CD4-positive, alpha-beta T cell treated with Interferon gamma for 1 hour (primary cell): ENCODE measurements around the gene CHPT1.
A peak's percentile ranks its signal among the peaks of the same experiment; 100 is the strongest.

Source experiments
- DNase-seq: peaks from one replicate; pipeline ENCODE4 v3.0.0-alpha.2; 2020

The CHPT1 gene

GRCh38 chr12:101686176-101686575, 11.3 kb upstream of the CHPT1 start:
- no peak for DNase-seq

- DNase-seq: no peak
Observed at GRCh38 chr12:101690544-101691098, 6.8 kb upstream of the CHPT1 start.

- no peak for DNase-seq
Observed at GRCh38 chr12:101691503-101692096, 5.8 kb upstream of the CHPT1 start.

- no peak for DNase-seq
Observed at GRCh38 chr12:101694297-101694848, 3.1 kb upstream of the CHPT1 start.

- DNase-seq: no peak
Observed at GRCh38 chr12:101694986-101695385, 2.5 kb upstream of the CHPT1 start.

- no peak for DNase-seq
Observed at GRCh38 chr12:101695706-101696105, 1.7 kb upstream of the CHPT1 start.

GRCh38 chr12:101696251-101697196, 916 bp upstream of the CHPT1 start:
- peak; percentile 7 for DNase-seq

- DNase-seq: no peak
Observed at GRCh38 chr12:101697930-101698799, 725 bp downstream of the CHPT1 start.

GRCh38 chr12:101698800-101699347, 1.4 kb downstream of the CHPT1 start:
- DNase-seq: no peak

GRCh38 chr12:101700299-101700820, 2.9 kb downstream of the CHPT1 start:
- DNase-seq: no peak

- DNase-seq: no peak
Observed at GRCh38 chr12:101703487-101703886, 6.0 kb downstream of the CHPT1 start.

- no peak for DNase-seq
Observed at GRCh38 chr12:101706403-101706802, 9.0 kb downstream of the CHPT1 start.

- DNase-seq: no peak
Observed at GRCh38 chr12:101707131-101707782, 9.8 kb downstream of the CHPT1 start.

GRCh38 chr12:101710288-101710687, 12.8 kb downstream of the CHPT1 start:
- no peak for DNase-seq

- DNase-seq: no peak
Observed at GRCh38 chr12:101713059-101713682, 15.7 kb downstream of the CHPT1 start.

GRCh38 chr12:101713930-101714329, 16.5 kb downstream of the CHPT1 start:
- no peak for DNase-seq

GRCh38 chr12:101714877-101715444, 17.5 kb downstream of the CHPT1 start:
- no peak for DNase-seq

- DNase-seq: no peak
Observed at GRCh38 chr12:101719566-101719965, 22.1 kb downstream of the CHPT1 start.

GRCh38 chr12:101720118-101720517, 22.7 kb downstream of the CHPT1 start:
- DNase-seq: no peak

GRCh38 chr12:101722392-101722791, 25.0 kb downstream of the CHPT1 start:
- no peak for DNase-seq

- no peak for DNase-seq
Observed at GRCh38 chr12:101727098-101727497, 29.7 kb downstream of the CHPT1 start.
